ENCODE data around the gene PIP. TPM values are rescaled to one million over a fixed set of nuclear protein-coding genes. Genes with fewer than 3 reads are reported as not detected.
"Not testable (repeated sequence)": the region's sequence is repeated elsewhere in the genome, so short reads cannot be mapped to it uniquely, and the experiment has no call there.

PIP gene
- total RNA-seq, 1 experiment from 2014 or later, result not detected

- DNase-seq (ENCODE audit: low read depth), result no peak
These were observed 45.7 kb downstream of the PIP start for GRCh38 chr7:143177374-143178119.

- not testable (repeated sequence) for DNase-seq (ENCODE audit: low read depth)
These were observed 48.9 kb downstream of the PIP start for GRCh38 chr7:143180771-143181170.

GRCh38 chr7:143181349-143181748 is 49.5 kb downstream of the PIP start:
- no peak for DNase-seq (ENCODE audit: low read depth)

GRCh38 chr7:143183024-143183423 is 51.1 kb downstream of the PIP start, which contains the start of gene TAS2R39:
TSS of gene TAS2R39 (plus strand) at chr7:143183419. CDS start at chr7:143183419, 0 bp downstream.
- no peak for DNase-seq (ENCODE audit: low read depth)

- no peak for DNase-seq (ENCODE audit: low read depth)
These were observed 53.7 kb downstream of the PIP start for GRCh38 chr7:143185551-143185950.

GRCh38 chr7:143188994-143189393 is 57.1 kb downstream of the PIP start:
- no peak for DNase-seq (ENCODE audit: low read depth)

Other genes starting within 250 kb of the PIP start
- not detected in 2 replicates for gene TRPV6, start 246.3 kb upstream of the PIP start, total RNA-seq (2014; rRNA removed; shearing (Covaris generic))
- 0.06 TPM in 1 of 2 replicates, not detected in the other for gene TRPV5, start 198.3 kb upstream of the PIP start, total RNA-seq (2014; rRNA removed; shearing (Covaris generic))
- gene LLCFC1, start 192.6 kb upstream of the PIP start, total RNA-seq (2014; rRNA removed; shearing (Covaris generic)), result not detected in 2 replicates
- 0.36 TPM in 1 of 2 replicates, not detected in the other for gene KEL, start 169.7 kb upstream of the PIP start, total RNA-seq (2014; rRNA removed; shearing (Covaris generic))
- gene OR9A2, start 104.9 kb upstream of the PIP start, total RNA-seq (2014; rRNA removed; shearing (Covaris generic)), result not detected in 2 replicates
- gene OR6V1, start 79.7 kb upstream of the PIP start, total RNA-seq (2014; rRNA removed; shearing (Covaris generic)), result not detected in 2 replicates
- not detected in 2 replicates for gene TAS2R39, start 51.3 kb downstream of the PIP start, total RNA-seq (2014; rRNA removed; shearing (Covaris generic))
- not detected in 2 replicates for gene TAS2R40, start 90.0 kb downstream of the PIP start, total RNA-seq (2014; rRNA removed; shearing (Covaris generic))
- gene GSTK1, start 131.4 kb downstream of the PIP start, total RNA-seq (2014; rRNA removed; shearing (Covaris generic)), result 90.7 and 95.8 TPM in 2 replicates
- not detected in 2 replicates for gene TMEM139, start 152.9 kb downstream of the PIP start, total RNA-seq (2014; rRNA removed; shearing (Covaris generic))
- gene CASP2, start 156.3 kb downstream of the PIP start, total RNA-seq (2014; rRNA removed; shearing (Covaris generic)), result 16.0 and 21.4 TPM in 2 replicates
- gene CLCN1, start 184.0 kb downstream of the PIP start, total RNA-seq (2014; rRNA removed; shearing (Covaris generic)), result 0.23 TPM in 1 of 2 replicates, not detected in the other
- gene FAM131B, start 230.6 kb downstream of the PIP start, total RNA-seq (2014; rRNA removed; shearing (Covaris generic)), result 2.2 and 4.0 TPM in 2 replicates
- 121 and 128 TPM in 2 replicates for gene ZYX, start 249.3 kb downstream of the PIP start, total RNA-seq (2014; rRNA removed; shearing (Covaris generic))